Mesenchymal stem cell (in vitro differentiated cells and primary cell): ENCODE measurements around the gene SETDB1.

Experiments
- DNase-seq: peaks from one replicate; pipeline ENCODE4 v3.0.0-alpha.2; 2013
- H2AFZ ChIP-seq: one replicate; pipeline ENCODE4 v1.6.1; 2013; ENCODE audit warnings: low read depth, mild to moderate bottlenecking, control low read depth, inconsistent platforms, low read length, moderate library complexity
- H2AK5ac ChIP-seq: 2 replicates; pipeline ENCODE4 v1.6.1; 2013; ENCODE audit warnings: low read length, moderate library complexity, mild to moderate bottlenecking, inconsistent platforms; ENCODE audit not compliant: severe bottlenecking
- H2BK120ac ChIP-seq: one replicate; pipeline ENCODE4 v1.6.1; 2013; ENCODE audit warnings: low read depth, mild to moderate bottlenecking, inconsistent platforms, low read length, moderate library complexity
- H2BK12ac ChIP-seq, 2 experiments: one replicate each; pipeline ENCODE4 v1.6.1; 2013; ENCODE audit warnings: inconsistent platforms in 2 of 2, low read length in 2 of 2, mild to moderate bottlenecking in 2 of 2, moderate library complexity in 2 of 2, control low read depth in 1 of 2
- H2BK15ac ChIP-seq: one replicate; pipeline ENCODE4 v1.6.1; 2013; ENCODE audit warnings: mild to moderate bottlenecking, low read depth, inconsistent platforms; ENCODE audit not compliant: poor library complexity, severe bottlenecking
- H2BK5ac ChIP-seq: 2 replicates; pipeline ENCODE4 v1.6.1; 2013; ENCODE audit warnings: low read depth, mild to moderate bottlenecking, low read length, control low read depth, inconsistent platforms; ENCODE audit not compliant: poor library complexity, severe bottlenecking
- H3K14ac ChIP-seq, 2 experiments: one replicate each; pipeline ENCODE4 v1.6.1; 2013; ENCODE audit warnings: inconsistent platforms in 2 of 2, low read length in 2 of 2, control low read depth in 1 of 2, mild to moderate bottlenecking in 1 of 2, moderate library complexity in 1 of 2
- H3K18ac ChIP-seq, 2 experiments: one replicate each; pipeline ENCODE4 v1.6.1; 2013; ENCODE audit warnings: inconsistent platforms in 2 of 2, low read length in 2 of 2, control low read depth in 1 of 2, low read depth in 1 of 2, mild to moderate bottlenecking in 1 of 2
- H3K23ac ChIP-seq, 2 experiments: one replicate each; pipeline ENCODE4 v1.6.1; 2013; ENCODE audit warnings: inconsistent platforms in 2 of 2, low read length in 2 of 2, mild to moderate bottlenecking in 2 of 2, moderate library complexity in 2 of 2, control low read depth in 1 of 2
- H3K27ac ChIP-seq: 2 replicates; pipeline ENCODE4 v1.5.1; 2013; ENCODE audit warnings: mild to moderate bottlenecking, moderate library complexity, low read length, control low read depth, inconsistent platforms; ENCODE audit not compliant: poor library complexity, severe bottlenecking
- H3K27me3 ChIP-seq, 2 experiments: 2 replicates each; pipeline versions ENCODE4 v1.6.1 to v1.7.0; 2013; ENCODE audit warnings: low read length in 2 of 2, mild to moderate bottlenecking in 2 of 2, moderate library complexity in 2 of 2, control low read depth in 1 of 2, inconsistent platforms in 1 of 2; ENCODE audit not compliant: control insufficient read depth in 1 of 2, insufficient read depth in 1 of 2
- H3K36me3 ChIP-seq, 2 experiments: 2 replicates each; pipeline versions ENCODE4 v1.6.1 to v1.7.0; 2013; ENCODE audit warnings: low read length in 2 of 2, control low read depth in 1 of 2, inconsistent platforms in 1 of 2, low read depth in 1 of 2, mild to moderate bottlenecking in 1 of 2; ENCODE audit not compliant: insufficient read depth in 2 of 2, control insufficient read depth in 1 of 2
- H3K4ac ChIP-seq, 2 experiments: one replicate each; pipeline ENCODE4 v1.6.1; 2013; ENCODE audit warnings: inconsistent platforms in 2 of 2, low read length in 2 of 2, mild to moderate bottlenecking in 2 of 2, moderate library complexity in 2 of 2, control low read depth in 1 of 2, low read depth in 1 of 2
- H3K4me1 ChIP-seq: 2 replicates; pipeline ENCODE4 v1.6.1; 2013; ENCODE audit warnings: low read depth, low read length, control low read depth; ENCODE audit not compliant: control insufficient read depth, insufficient read depth
- H3K4me2 ChIP-seq: 2 replicates; pipeline ENCODE4 v1.6.1; 2013; ENCODE audit warnings: low read length, mild to moderate bottlenecking, inconsistent platforms; ENCODE audit not compliant: poor library complexity, severe bottlenecking
- H3K4me3 ChIP-seq, 2 experiments: 2 replicates each; pipeline versions ENCODE4 v1.5.1 to v1.7.0; 2013; ENCODE audit warnings: low read length in 2 of 2, mild to moderate bottlenecking in 2 of 2, control low read depth in 1 of 2, low read depth in 1 of 2; ENCODE audit not compliant: insufficient read depth in 1 of 2
- H3K79me1 ChIP-seq: replicated peaks from 2 replicates; pipeline ENCODE4 v1.6.1; 2013; ENCODE audit warnings: mild to moderate bottlenecking, control low read depth, low read length, inconsistent platforms; ENCODE audit not compliant: poor library complexity, severe bottlenecking
- H3K9ac ChIP-seq: 2 replicates; pipeline ENCODE4 v1.7.0; 2013; ENCODE audit warnings: mild to moderate bottlenecking, low read length, moderate library complexity
- H3K9me3 ChIP-seq: 2 replicates; pipeline ENCODE4 v1.7.0; 2013; ENCODE audit warnings: mild to moderate bottlenecking, low read length; ENCODE audit not compliant: control insufficient read depth
- H4K8ac ChIP-seq: one replicate; pipeline ENCODE4 v1.6.1; 2013; ENCODE audit warnings: inconsistent platforms, mild to moderate bottlenecking, low read length, moderate library complexity
- H4K91ac ChIP-seq: one replicate; pipeline ENCODE4 v1.6.1; 2013; ENCODE audit warnings: mild to moderate bottlenecking, low read length, inconsistent platforms
- WGBS: methylation state at CpG from one replicate; pipeline ENCODE4 v1.1.7; 2013; ENCODE audit warnings: mixed read lengths; 5-methylcytosine and 5-hydroxymethylcytosine counted together

Gene SETDB1

GRCh38 chr1:150965605-150966004, 39.4 kb downstream of the SETDB1 start:
- H2BK12ac ChIP-seq = no peak overlapping the region
- H3K4me1 ChIP-seq = peaks cover 5% of the 10 kb centered on the region
- H3K79me1 ChIP-seq = peaks cover 40% of the 10 kb centered on the region
- no peak overlapping the region for H3K4me2 ChIP-seq
- H2BK5ac ChIP-seq = no peak overlapping the region
- no peak overlapping the region for H2BK15ac ChIP-seq
- H4K8ac ChIP-seq = no peak overlapping the region
- no peak overlapping the region for H3K14ac ChIP-seq
- 100% methylated on average over 1 of the region's 4 CpGs for WGBS
- no peak overlapping the region for H3K27ac ChIP-seq
- DNase-seq = no peak
- peaks cover 69 to 84% of the 10 kb centered on the region in 2 experiments for H3K36me3 ChIP-seq
- no peak overlapping the region for H2BK120ac ChIP-seq
- no peak overlapping the region for H3K18ac ChIP-seq
- no peak overlapping the region for H3K23ac ChIP-seq
- no peak overlapping the region for H3K4ac ChIP-seq
- H3K27me3 ChIP-seq = no peaks in the 10 kb centered on the region
- no peak overlapping the region for H2AK5ac ChIP-seq
- H3K9me3 ChIP-seq = no peaks in the 10 kb centered on the region
- no peak overlapping the region for H2AFZ ChIP-seq
- no peak overlapping the region for H3K9ac ChIP-seq
- H3K4me3 ChIP-seq = no peak overlapping the region
- H4K91ac ChIP-seq = no peak overlapping the region

DNA sequence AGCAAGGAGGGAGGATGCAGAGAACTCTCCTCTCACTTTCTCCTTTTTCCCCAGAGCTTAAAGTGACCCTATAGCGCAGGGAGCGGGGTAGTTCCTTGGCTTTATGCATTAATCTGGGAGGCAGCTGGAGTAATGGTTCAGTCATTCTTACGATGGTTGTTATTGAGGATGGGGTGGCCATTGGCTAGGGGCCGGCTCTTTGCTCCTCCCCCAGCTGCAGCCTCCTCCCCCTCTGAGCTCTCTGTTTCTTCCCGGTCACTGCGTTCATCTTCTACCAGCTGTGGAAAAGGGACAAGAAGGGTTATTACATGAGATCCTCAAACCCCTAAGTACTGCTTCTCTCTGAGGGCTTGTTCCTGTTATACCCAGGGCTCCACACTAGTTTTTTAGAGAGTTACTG, 39.8 kb downstream of the SETDB1 start:
- Histone ChIP-seq H3K79me1 (peaks cover 38% of the 10 kb centered on the region), H3K4me1 (peaks cover 9% of the 10 kb centered on the region), H2AFZ (no peak overlapping the region), H2BK15ac (no peak overlapping the region), H3K18ac (no peak overlapping the region), H3K27me3 (no peaks in the 10 kb centered on the region), H2BK120ac (no peak overlapping the region), H3K36me3 (peaks cover 65 to 80% of the 10 kb centered on the region in 2 experiments), H2AK5ac (no peak overlapping the region), H2BK5ac (no peak overlapping the region), H2BK12ac (no peak overlapping the region), H3K9me3 (no peaks in the 10 kb centered on the region), H3K4me2 (no peak overlapping the region), H4K91ac (no peak overlapping the region), H3K4me3 (no peak overlapping the region), H3K9ac (no peak overlapping the region), H3K23ac (no peak overlapping the region), H4K8ac (no peak overlapping the region), H3K14ac (no peak overlapping the region), H3K4ac (no peak overlapping the region), H3K27ac (no peak overlapping the region)
- WGBS = 90% methylated on average over 2 of the region's 6 CpGs
- DNase-seq = no peak

DNA sequence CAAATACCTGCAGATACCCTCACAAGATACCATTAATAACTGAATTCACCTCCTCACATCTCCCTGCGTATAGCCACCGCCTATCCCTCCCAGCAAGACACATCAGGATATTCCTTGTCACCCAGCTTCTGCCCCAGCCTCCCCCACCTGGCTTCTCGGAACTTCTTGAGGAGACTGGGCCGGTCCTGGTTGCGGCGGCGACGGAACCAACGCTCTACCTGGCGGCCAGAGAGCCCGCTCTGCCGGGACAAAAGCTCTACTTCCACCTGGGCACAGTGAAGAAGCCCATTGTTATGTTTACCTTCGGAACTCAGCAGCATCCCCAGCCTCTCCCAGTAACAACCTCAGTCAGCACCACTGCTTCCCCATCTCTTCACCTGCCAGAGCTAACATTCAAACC, 41.8 kb downstream of the SETDB1 start:
- H3K9ac ChIP-seq = no peak overlapping the region
- H3K4me1 ChIP-seq = peaks cover 26% of the 10 kb centered on the region
- H4K8ac ChIP-seq = no peak overlapping the region
- H2BK5ac ChIP-seq = no peak overlapping the region
- peaks cover 52 to 62% of the 10 kb centered on the region in 2 experiments for H3K36me3 ChIP-seq
- DNase-seq = no peak
- no peaks in the 10 kb centered on the region for H3K9me3 ChIP-seq
- H3K14ac ChIP-seq = no peak overlapping the region
- no peak overlapping the region for H4K91ac ChIP-seq
- H3K18ac ChIP-seq = no peak overlapping the region
- H2BK12ac ChIP-seq = no peak overlapping the region
- H3K23ac ChIP-seq = no peak overlapping the region
- H3K79me1 ChIP-seq = peaks cover 36% of the 10 kb centered on the region
- H3K4ac ChIP-seq = no peak overlapping the region
- no peak overlapping the region for H2AFZ ChIP-seq
- no peak overlapping the region for H3K4me3 ChIP-seq
- H2BK120ac ChIP-seq = no peak overlapping the region
- H2BK15ac ChIP-seq = no peak overlapping the region
- no peak overlapping the region for H3K27ac ChIP-seq
- H2AK5ac ChIP-seq = no peak overlapping the region
- no peaks in the 10 kb centered on the region for H3K27me3 ChIP-seq
- H3K4me2 ChIP-seq = no peak overlapping the region
- 97% methylated on average over 13 of the region's 13 CpGs for WGBS

- no peak overlapping the region for H2BK12ac ChIP-seq
- H3K14ac ChIP-seq = no peak overlapping the region
- no peak overlapping the region for H2BK5ac ChIP-seq
- peaks cover 50 to 56% of the 10 kb centered on the region in 2 experiments for H3K36me3 ChIP-seq
- DNase-seq = no peak
- H3K4me2 ChIP-seq = no peak overlapping the region
- no peak overlapping the region for H2AFZ ChIP-seq
- H3K4me3 ChIP-seq = no peak overlapping the region
- H3K27me3 ChIP-seq = no peaks in the 10 kb centered on the region
- WGBS = 100% methylated on average over 3 of the region's 4 CpGs
- H3K4ac ChIP-seq = no peak overlapping the region
- H4K91ac ChIP-seq = no peak overlapping the region
- peaks cover 31% of the 10 kb centered on the region for H3K4me1 ChIP-seq
- no peak overlapping the region for H3K18ac ChIP-seq
- no peak overlapping the region for H2BK120ac ChIP-seq
- H3K23ac ChIP-seq = no peak overlapping the region
- no peak overlapping the region for H4K8ac ChIP-seq
- no peak overlapping the region for H2AK5ac ChIP-seq
- no peak overlapping the region for H2BK15ac ChIP-seq
- H3K27ac ChIP-seq = no peak overlapping the region
- H3K79me1 ChIP-seq = peaks cover 36% of the 10 kb centered on the region
- H3K9me3 ChIP-seq = no peaks in the 10 kb centered on the region
- H3K9ac ChIP-seq = no peak overlapping the region
These were observed 42.3 kb downstream of the SETDB1 start for GRCh38 chr1:150968491-150968890.
